Activated CD8-positive, alpha-beta memory T cell treated with anti-CD3 and anti-CD28 coated beads, Interleukin-2, amount 50 U/mL, for 24 hours (primary cell): ENCODE data around the gene SLC35A5.

Source experiments
- DNase-seq: peaks from one replicate; pipeline ENCODE4 v3.0.0-alpha.2; 2020; ENCODE audit errors: extremely low read depth

SLC35A5 gene

DNA sequence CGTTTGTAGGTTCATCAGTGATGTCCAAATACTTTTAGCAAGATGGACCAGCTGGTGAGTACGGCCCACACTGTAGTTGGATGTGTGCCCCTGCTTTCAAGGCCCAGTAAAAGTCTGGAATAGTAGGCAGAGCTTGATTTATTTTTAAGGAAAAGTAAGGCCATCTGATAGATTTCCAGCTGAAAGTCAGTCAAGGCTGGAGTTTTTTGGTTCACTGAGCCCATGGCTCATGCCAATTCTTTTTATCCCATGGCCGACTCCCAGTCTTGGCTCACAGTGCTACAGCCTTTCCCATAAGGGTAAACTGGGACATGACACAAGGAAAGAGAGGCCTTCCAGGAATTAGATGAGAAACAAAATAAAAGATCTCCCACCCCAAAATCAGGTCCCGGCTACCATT lies 65.6 kb downstream of the SLC35A5 start:
- no peak for DNase-seq

DNA sequence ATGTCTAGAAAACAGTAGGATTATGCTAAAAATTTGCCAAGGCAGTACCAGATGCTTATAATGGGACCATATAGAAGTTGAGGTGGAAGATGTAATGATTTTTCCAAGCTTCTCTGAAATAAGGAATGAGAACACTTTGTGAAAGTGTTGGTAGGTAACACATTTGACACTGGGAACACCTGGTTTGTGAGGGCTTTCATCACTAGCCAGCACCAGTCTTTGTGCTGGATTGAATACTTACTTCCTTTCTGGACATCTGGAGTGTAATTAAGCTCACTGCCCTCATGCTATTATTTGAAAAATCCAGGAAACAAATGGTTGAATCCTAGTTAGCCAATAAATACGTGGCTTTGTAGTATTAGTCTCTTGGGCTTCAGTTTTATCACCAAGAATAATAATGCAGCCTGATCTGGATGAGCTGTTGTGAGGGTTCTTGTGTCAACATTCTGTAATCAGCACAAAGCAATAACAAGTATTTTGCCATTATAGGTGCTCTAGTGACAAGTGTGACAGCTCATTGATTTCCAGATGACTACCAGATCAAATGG lies 66.1 kb downstream of the SLC35A5 start:
- no peak for DNase-seq

DNA sequence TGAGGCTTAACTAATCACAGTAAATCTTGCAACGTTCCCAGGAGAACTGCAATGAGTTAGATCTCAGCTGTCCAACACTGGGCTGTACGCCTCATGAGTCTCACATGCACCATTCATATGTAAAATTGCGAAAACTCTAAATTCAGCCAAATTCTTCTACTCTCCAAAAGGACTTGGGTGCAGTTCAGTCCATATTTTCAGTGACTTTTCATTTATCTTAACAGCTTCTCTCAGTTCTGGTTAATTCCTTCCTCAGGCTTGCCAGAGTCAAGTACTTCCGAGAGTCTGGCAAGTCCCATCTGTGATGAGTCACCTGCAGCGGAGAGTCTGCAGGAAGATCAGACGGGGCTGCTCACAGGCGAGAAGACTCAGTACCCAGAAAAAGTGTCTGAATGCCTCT lies 67.6 kb downstream of the SLC35A5 start:
- no peak for DNase-seq

DNA sequence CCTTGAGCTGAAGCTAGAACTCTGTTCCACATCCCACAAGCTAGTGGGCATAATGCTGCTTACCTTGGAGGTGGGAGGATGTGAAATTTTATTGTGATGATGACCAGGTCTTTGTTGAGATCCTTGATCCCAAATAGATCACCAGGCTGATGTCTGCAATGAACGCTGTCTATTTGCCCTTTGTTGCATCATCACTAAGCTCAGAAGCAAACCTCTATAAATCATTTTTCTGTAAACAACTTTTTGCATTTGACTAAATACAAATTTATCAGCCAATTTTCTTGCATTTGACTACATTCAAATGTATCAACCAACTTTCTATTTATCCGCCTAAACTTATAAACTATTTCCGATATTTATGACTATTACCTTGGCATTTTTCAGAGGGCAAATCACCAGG lies 69.4 kb downstream of the SLC35A5 start:
- no peak for DNase-seq

DNA sequence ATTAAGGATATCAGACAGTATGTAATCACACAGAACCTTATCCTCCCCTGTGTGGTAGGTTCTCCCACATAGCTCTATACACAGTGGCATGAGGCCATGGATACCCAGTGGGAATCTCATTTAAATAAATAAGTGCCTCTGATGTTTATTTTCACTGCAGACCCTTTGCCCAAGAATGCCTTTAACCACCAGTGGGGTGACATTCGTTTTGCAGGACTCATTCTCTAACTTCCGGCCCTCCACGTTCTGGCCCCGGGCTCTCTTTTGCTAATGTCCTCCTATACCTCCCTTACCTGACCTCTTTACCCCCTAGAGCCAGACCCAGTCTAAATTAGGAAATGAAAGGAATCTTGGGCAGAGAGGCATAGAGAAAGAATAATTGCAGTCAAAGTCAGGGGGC lies 70.8 kb downstream of the SLC35A5 start:
- no peak for DNase-seq

DNA sequence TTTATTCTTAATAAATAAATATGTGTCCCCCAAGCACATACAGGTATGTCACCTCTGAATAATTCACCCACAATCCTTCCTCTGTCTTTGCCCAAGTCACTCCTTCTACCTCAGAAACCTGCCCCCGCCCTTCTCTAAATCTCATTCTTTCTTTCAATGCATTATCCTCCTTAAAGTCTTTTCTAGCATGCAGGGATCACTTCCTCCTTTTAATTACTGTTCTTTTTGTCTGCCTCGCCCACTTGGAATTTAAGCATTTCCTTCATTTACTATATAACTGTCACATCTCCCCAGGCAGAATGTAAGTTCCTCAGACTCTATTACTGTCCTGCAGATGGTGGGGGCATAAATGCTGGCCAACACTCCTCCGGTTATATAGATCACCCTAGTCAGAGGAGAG lies 71.3 kb downstream of the SLC35A5 start:
- DNase-seq = no peak

DNA sequence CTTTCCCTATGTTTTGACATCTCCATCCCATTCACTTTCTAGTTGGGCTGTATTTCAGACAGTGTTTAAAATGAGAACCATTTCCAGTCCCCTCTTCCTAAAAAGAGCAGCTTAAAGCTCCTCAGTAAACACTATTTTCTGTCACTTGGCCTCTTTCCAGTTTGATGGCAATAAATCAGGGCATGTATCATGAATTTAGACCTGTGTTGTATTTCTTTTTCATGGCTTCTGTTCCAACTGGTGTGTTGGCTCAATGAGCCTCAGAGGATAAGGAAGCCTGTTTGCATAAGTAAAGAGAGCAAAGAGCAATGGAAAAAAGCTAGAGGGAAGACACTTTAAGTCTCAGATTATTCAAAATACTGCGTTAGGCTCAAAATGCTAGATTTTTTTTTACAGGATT lies 71.9 kb downstream of the SLC35A5 start:
- DNase-seq = no peak

DNA sequence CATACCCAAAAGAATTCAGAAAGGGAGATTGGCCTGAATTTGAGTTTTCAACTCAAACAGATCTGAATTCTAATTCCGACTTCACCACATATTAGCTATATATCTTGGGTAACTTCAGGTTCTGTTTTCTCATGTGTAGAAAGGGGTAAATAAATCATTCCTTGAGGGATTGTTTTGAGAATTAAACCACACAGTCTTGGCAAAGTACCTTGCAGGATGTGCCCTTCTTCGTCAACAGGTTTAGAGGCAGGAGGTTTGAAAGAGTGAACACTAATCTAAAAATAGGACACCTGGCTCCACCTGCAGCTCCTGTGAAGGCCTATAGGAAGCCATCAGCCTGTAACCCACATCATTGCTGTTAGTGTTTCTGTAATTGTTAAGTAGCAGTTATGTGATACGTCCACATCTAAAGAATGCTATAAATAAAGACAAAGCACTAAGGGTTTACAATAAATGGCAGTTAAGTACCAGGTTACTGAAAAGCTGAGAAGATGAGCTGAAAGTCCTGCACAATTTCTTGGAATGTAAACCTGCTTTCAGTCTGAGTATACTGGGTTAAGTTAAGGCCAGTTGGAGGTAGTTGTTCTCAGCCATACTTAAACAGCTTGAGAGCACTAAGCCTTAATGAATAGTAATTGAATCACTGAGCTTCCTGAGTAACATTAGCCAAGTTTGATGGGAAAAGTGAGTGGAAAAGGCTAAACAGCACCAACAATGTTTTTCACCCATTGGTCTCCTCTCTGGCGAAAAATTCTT lies 73.1 kb downstream of the SLC35A5 start:
- no peak for DNase-seq
